Kidney epithelial cell (primary cell): ENCODE measurements around the gene ZNF326. TPM values are rescaled to one million over a fixed set of nuclear protein-coding genes. Genes with fewer than 3 reads are reported as not detected.

Experiments used
- DNase-seq: peaks from one replicate; pipeline ENCODE4 v3.0.0-alpha.2; 2010; ENCODE audit warnings: low read depth
- H3K27me3 ChIP-seq: 2 replicates; pipeline ENCODE4 v1.6.0; 2011; ENCODE audit warnings: low read length; ENCODE audit not compliant: control insufficient read depth, insufficient read depth
- H3K36me3 ChIP-seq: 2 replicates; pipeline ENCODE4 v1.5.1; 2011; ENCODE audit warnings: low read length; ENCODE audit not compliant: control insufficient read depth, insufficient read depth
- H3K4me3 ChIP-seq: 2 replicates; pipeline ENCODE4 v1.5.1; 2011; ENCODE audit warnings: low read depth, mild to moderate bottlenecking, control low read depth, low read length
- CTCF ChIP-seq: IDR thresholded peaks from 2 replicates; pipeline ENCODE4 v1.5.1; 2011; ENCODE audit warnings: mild to moderate bottlenecking, moderate library complexity, low read length, control low read depth, inconsistent platforms; ENCODE audit not compliant: insufficient read depth, poor library complexity, severe bottlenecking
- total RNA-seq: library from RNA; depleted of rRNA; stranded (reverse); fragments of >200 nt; gene quantifications from 2 replicates; pipeline ENCODE4 v1.2.3, GENCODE V29; 2015

Gene ZNF326
- total RNA-seq, 1 donor from 2014 or later: 9.5 TPM

GRCh38 chr1:90012300-90012699, 17.4 kb downstream of the ZNF326 start:
- no peak for DNase-seq
- Histone ChIP-seq H3K27me3 (no peaks in the 10 kb centered on the region), H3K36me3 (no peaks in the 10 kb centered on the region), H3K4me3 (no peak overlapping the region)
- no peak for TF ChIP-seq CTCF

- peaks cover 5% of the 10 kb centered on the region for H3K36me3 ChIP-seq
- no peak overlapping the region for H3K4me3 ChIP-seq
- no peaks in the 10 kb centered on the region for H3K27me3 ChIP-seq
- no peak for TF ChIP-seq CTCF
- DNase-seq: no peak
These were observed 28.8 kb downstream of the ZNF326 start for GRCh38 chr1:90023691-90024090.

GRCh38 chr1:90027281-90027680, 32.4 kb downstream of the ZNF326 start:
- no peaks in the 10 kb centered on the region for H3K27me3 ChIP-seq
- no peak for DNase-seq
- H3K36me3 ChIP-seq: peaks cover 3% of the 10 kb centered on the region
- no peak for TF ChIP-seq CTCF
- H3K4me3 ChIP-seq: no peak overlapping the region

- no peak for DNase-seq
- no peak for TF ChIP-seq CTCF
- Histone ChIP-seq H3K4me3 (no peak overlapping the region), H3K36me3 (no peaks in the 10 kb centered on the region), H3K27me3 (no peaks in the 10 kb centered on the region)
These were observed 44.7 kb downstream of the ZNF326 start for GRCh38 chr1:90039652-90040051.

GRCh38 chr1:90043586-90043985, 48.7 kb downstream of the ZNF326 start:
- no peak for DNase-seq
- Histone ChIP-seq H3K4me3 (no peak overlapping the region), H3K27me3 (no peaks in the 10 kb centered on the region), H3K36me3 (no peaks in the 10 kb centered on the region)
- TF ChIP-seq CTCF: no peak

- DNase-seq: peak; percentile 16
- TF ChIP-seq CTCF: no peak
- no peaks in the 10 kb centered on the region for H3K36me3 ChIP-seq
- H3K27me3 ChIP-seq: no peaks in the 10 kb centered on the region
- no peak overlapping the region for H3K4me3 ChIP-seq
These were observed 49.4 kb downstream of the ZNF326 start for GRCh38 chr1:90044346-90044745.
